HepG2 (cell line): ENCODE measurements around the gene PKN2. TPM values are rescaled to one million over a fixed set of nuclear protein-coding genes. Genes with fewer than 3 reads are reported as not detected.

Source experiments
- ATAC-seq: fragments of 200-7000 bp; cut with Tn5 transposase; 3 replicates; pipeline ENCODE4 v1.9.1; 2020; ENCODE audit warnings: mild to moderate bottlenecking, moderate library complexity
- BruUV-seq: library from RNA; stranded (reverse); fragments of 400-500 nt; replicated peaks from 2 replicates; lab custom pipeline; 2021; lab: Mats Ljungman, UMichigan
- CTCF ChIA-PET: fragments of 300-600 bp; formaldehyde crosslinking; extraction: SDS; loops from one replicate; lab custom pipeline; 2021; ENCODE audit warnings: low total read pairs, inconsistent platforms, low intra/inter-chr PET ratio; lab: Yijun Ruan, JAX
- POLR2A ChIA-PET: fragments of 350-600 bp; sonication (Branson Sonifier 250); formaldehyde crosslinking; loops from one replicate; lab custom pipeline; 2020; ENCODE audit warnings: antibody characterized with exemption, inconsistent platforms; lab: Yijun Ruan, JAX
- DNase-seq: peaks from one replicate; pipeline ENCODE4 v3.0.0-alpha.2; 2015; ENCODE audit warnings: low spot score
- FAIRE-seq: peaks from 3 replicates; lab custom pipeline; 2011; peaks lifted over from hg19 to GRCh38; lab: Jason Lieb, UNC
- H2AFZ ChIP-seq: one replicate; pipeline ENCODE4 v1.6.1; 2011; ENCODE audit warnings: low read length, inconsistent platforms
- H3K27ac ChIP-seq: fragments of 300-600 bp; 3 replicates; pipeline ENCODE4 v1.8.0; 2011; ENCODE audit warnings: mixed run types, mild to moderate bottlenecking, mixed read lengths, low read length, inconsistent platforms; ENCODE audit not compliant: insufficient read depth; ENCODE audit errors: extremely low read length
- H3K27me3 ChIP-seq, 2 experiments: fragments of 200-600 bp in 1 of 2; 2 replicates in 1 of 2; 3 replicates in 1 of 2; pipeline versions ENCODE4 v1.6.0 to v1.8.0; 2011; ENCODE audit warnings: low read length in 2 of 2, mild to moderate bottlenecking in 2 of 2, moderate library complexity in 2 of 2, inconsistent platforms in 1 of 2; ENCODE audit not compliant: insufficient read depth in 2 of 2, control insufficient read depth in 1 of 2
- H3K36me3 ChIP-seq, 2 experiments: fragments of 200-600 bp in 1 of 2; replicated peaks in 1 of 2; 2 replicates in 1 of 2; 3 replicates in 1 of 2; pipeline versions ENCODE4 v1.5.1 to v1.8.0; 2011; ENCODE audit warnings: low read length in 2 of 2, inconsistent platforms in 1 of 2; ENCODE audit not compliant: insufficient read depth in 2 of 2, control insufficient read depth in 1 of 2
- H3K4me1 ChIP-seq: 2 replicates; pipeline ENCODE4 v1.5.1; 2012; ENCODE audit warnings: low read length, inconsistent platforms; ENCODE audit not compliant: insufficient read depth
- H3K4me2 ChIP-seq: 2 replicates; pipeline ENCODE4 v1.6.0; 2011; ENCODE audit warnings: low read depth, low read length, inconsistent platforms
- H3K4me3 ChIP-seq, 3 experiments: fragments of 200-600 bp in 1 of 3; sonication (generic), shearing (Covaris generic) in 1 of 3; replicated peaks in 1 of 3; 2 replicates each; pipeline ENCODE4 v1.5.1; 2011 to 2016; ENCODE audit warnings: low read length in 3 of 3, inconsistent platforms in 2 of 3, low read depth in 2 of 3, mild to moderate bottlenecking in 2 of 3, control low read depth in 1 of 3, mixed read lengths in 1 of 3; ENCODE audit not compliant: insufficient read depth in 1 of 3
- H3K79me2 ChIP-seq: one replicate; pipeline ENCODE4 v1.6.1; 2011; ENCODE audit warnings: low read length, inconsistent platforms; ENCODE audit not compliant: insufficient read depth
- H3K9ac ChIP-seq: 2 replicates; pipeline ENCODE4 v1.6.0; 2011; ENCODE audit warnings: mild to moderate bottlenecking, low read depth, low read length, inconsistent platforms; ENCODE audit not compliant: insufficient read depth
- H3K9me3 ChIP-seq: 2 replicates; pipeline ENCODE4 v1.5.1; 2012; ENCODE audit warnings: mild to moderate bottlenecking, low read length
- H4K20me1 ChIP-seq: 2 replicates; pipeline ENCODE4 v1.6.0; 2011; ENCODE audit warnings: inconsistent platforms, mild to moderate bottlenecking, low read length, moderate library complexity; ENCODE audit not compliant: insufficient read depth
- GPBP1L1 ChIP-seq: sonication (generic); formaldehyde crosslinking; IDR thresholded peaks from 2 replicates; pipeline ENCODE4 v1.5.0; 2020; ENCODE audit warnings: mild to moderate bottlenecking, missing genetic modification reagents
- GTF3A ChIP-seq: sonication (generic); formaldehyde crosslinking; conservative IDR thresholded peaks from 2 replicates; pipeline ENCODE4 v1.4.0; 2020; ENCODE audit warnings: mild to moderate bottlenecking, missing genetic modification reagents
- HES4 ChIP-seq: sonication (generic); formaldehyde crosslinking; IDR thresholded peaks from 2 replicates; pipeline ENCODE4 v1.9.0; 2021; ENCODE audit warnings: mild to moderate bottlenecking, missing genetic modification reagents, borderline replicate concordance
- KIAA2018 ChIP-seq: sonication (generic); formaldehyde crosslinking; IDR thresholded peaks from 2 replicates; pipeline ENCODE4 v1.5.0; 2020; ENCODE audit warnings: mild to moderate bottlenecking, missing genetic modification reagents, borderline replicate concordance
- ZNF577 ChIP-seq: sonication (generic); formaldehyde crosslinking; IDR thresholded peaks from 2 replicates; pipeline ENCODE4 v1.4.0; 2020; ENCODE audit warnings: mild to moderate bottlenecking, low read depth, missing genetic modification reagents, borderline replicate concordance
- ZNF737 ChIP-seq: sonication (generic); formaldehyde crosslinking; IDR thresholded peaks from 2 replicates; pipeline ENCODE4 v1.5.0; 2020; ENCODE audit warnings: missing genetic modification reagents, mild to moderate bottlenecking, borderline replicate concordance
- WGBS: methylation state at CpG from one replicate; pipeline ENCODE4 v1.1.6; 2017; ENCODE audit warnings: low lambda C conversion rate; 5-methylcytosine and 5-hydroxymethylcytosine counted together
- in situ Hi-C: cut with HindIII; loops from 2 replicates; pipeline ENCODE4 v1.10.0; 2017; ENCODE audit warnings: low pct_unique_long_range_greater_than_20kb; ENCODE audit not compliant: extremely low pct_ligation_motif_present
- intact Hi-C: fragments of 100-400 bp; cut with micrococcal nuclease; formaldehyde crosslinking; loops from one replicate; pipeline ENCODE4 v1.10.0; 2022; ENCODE audit not compliant: unreplicated experiment
- polyA plus RNA-seq, 8 experiments: library from polyadenylated mRNA; depleted of rRNA in 3 of 8; stranded (reverse) in 7 of 8; unstranded in 1 of 8; fragments of >200 nt; fragmentation: Illumina TruSeq in 4 of 8; extraction: Trizol in 4 of 8; gene quantifications; 2 replicates each; pipeline versions ENCODE4 v1.2.1 to v1.2.3, GENCODE V29; 2011 to 2016; ENCODE audit warnings: low read depth in 4 of 8, missing spikeins in 1 of 8, mixed read lengths in 1 of 8; ENCODE audit not compliant: insufficient read depth in 1 of 8
- total RNA-seq, 5 experiments: library from RNA; depleted of rRNA; stranded (reverse); fragments of >200 nt; fragmentation: Illumina TruSeq; extraction: Trizol; gene quantifications; 2 replicates each; pipeline ENCODE4 v1.2.3, GENCODE V29; 2016; ENCODE audit warnings: low read depth in 1 of 5

Gene PKN2
- total and polyA plus RNA-seq, 2 of the 13 experiments (the other 11 are each of a cell fraction or from before 2014, with no cell fraction given): 17.0 to 29.4 TPM

- no peak for TF ChIP-seq GPBP1L1 (CRISPR knock-in tag)
Observed at GRCh38 chr1:88825721-88826120, 141.6 kb downstream of the PKN2 start (continued).

GRCh38 chr1:88847643-88848042 is 163.6 kb downstream of the PKN2 start:
- Histone ChIP-seq H3K79me2 (no peaks in the 10 kb centered on the region), H3K27me3 (no peaks in the 10 kb centered on the region), H3K36me3 (peaks cover 2 to 8% of the 10 kb centered on the region in 2 experiments; a peak in 3 of 5 replicates), H4K20me1 (no peaks in the 10 kb centered on the region), H2AFZ (no peak overlapping the region), H3K4me3 (no peak overlapping the region), H3K4me2 (no peak overlapping the region), H3K9me3 (no peaks in the 10 kb centered on the region), H3K9ac (no peak overlapping the region), H3K4me1 (no peaks in the 10 kb centered on the region), H3K27ac (no peak overlapping the region)
- intact Hi-C loops (no loop called here), in situ Hi-C loops (no loop called here)
- ChIA-PET POLR2A (no interaction called here), CTCF (no interaction called here)
- FAIRE-seq: no peak
- peak; percentile 31; the same call in 2 of the 3 replicates for ATAC-seq
- BruUV-seq: no TSS peak
- DNase-seq: no peak
- 9% methylated on average over 1 of the region's 1 CpG for WGBS
- TF ChIP-seq GPBP1L1 (CRISPR knock-in tag) (no peak), KIAA2018 (no peak), ZNF577 (CRISPR knock-in tag) (no peak), HES4 (CRISPR knock-in tag) (no peak), GTF3A (no peak), ZNF737 (CRISPR knock-in tag) (no peak)
